Neutrophil (primary cell): ENCODE measurements around the gene LMO1.

Experiments used
- H3K27ac ChIP-seq: fragments of 200-600 bp; sonication (generic); 2 replicates; pipeline ENCODE4 v1.5.1; 2016; ENCODE audit warnings: mild to moderate bottlenecking, moderate library complexity
- H3K27me3 ChIP-seq: fragments of 200-600 bp; sonication (generic); 2 replicates; pipeline ENCODE4 v1.6.0; 2016; ENCODE audit warnings: mild to moderate bottlenecking
- H3K36me3 ChIP-seq: fragments of 200-600 bp; sonication (generic); 2 replicates; pipeline ENCODE4 v1.5.1; 2017
- H3K4me1 ChIP-seq, 2 experiments: fragments of 200-600 bp in 1 of 2; sonication (generic) in 1 of 2; 1 replicate in 1 of 2; 2 replicates in 1 of 2; pipeline versions ENCODE4 v1.5.1 to v1.6.1; 2013 to 2016; ENCODE audit warnings: low read depth in 1 of 2, low read length in 1 of 2, mild to moderate bottlenecking in 1 of 2, moderate library complexity in 1 of 2; ENCODE audit not compliant: control insufficient read depth in 1 of 2, insufficient read depth in 1 of 2
- H3K4me3 ChIP-seq, 2 experiments: fragments of 200-600 bp in 1 of 2; sonication (generic) in 1 of 2; 1 replicate in 1 of 2; 2 replicates in 1 of 2; pipeline ENCODE4 v1.5.1; 2013 to 2016; ENCODE audit warnings: low read depth in 1 of 2, low read length in 1 of 2, mild to moderate bottlenecking in 1 of 2, moderate library complexity in 1 of 2
- H3K9me3 ChIP-seq: fragments of 200-600 bp; sonication (generic); 2 replicates; pipeline ENCODE4 v1.5.1; 2016
- TF ChIP-seq, protein P1 (sequence below): fragments of 200-600 bp; sonication (generic); IDR thresholded peaks from 2 replicates; pipeline ENCODE4 v1.5.1; 2016; ENCODE audit warnings: antibody characterized with exemption

The LMO1 gene

DNA sequence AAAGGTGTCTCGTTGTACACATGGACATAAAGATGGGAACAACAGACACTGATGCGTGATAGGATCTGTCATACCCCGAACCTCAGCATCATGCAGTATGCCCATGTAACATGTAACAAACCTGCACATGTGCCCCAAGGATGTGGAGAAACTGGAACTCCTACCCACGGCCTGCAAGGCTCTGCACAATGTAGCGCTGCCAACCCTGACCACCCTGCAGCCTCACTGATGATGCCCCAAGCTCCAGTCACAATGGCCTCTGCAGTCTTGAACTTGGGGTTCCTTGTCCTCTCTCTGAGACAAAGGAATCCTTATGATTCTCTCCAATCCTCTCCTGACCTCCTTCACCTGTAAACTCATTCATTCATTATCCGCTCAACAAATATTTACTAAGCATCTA lies 14.2 kb downstream of the LMO1 start:
- H3K9me3 ChIP-seq = no peaks in the 10 kb centered on the region
- H3K27ac ChIP-seq = no peak overlapping the region
- H3K4me3 ChIP-seq = no peak overlapping the region
- TF ChIP-seq, protein P1, sequence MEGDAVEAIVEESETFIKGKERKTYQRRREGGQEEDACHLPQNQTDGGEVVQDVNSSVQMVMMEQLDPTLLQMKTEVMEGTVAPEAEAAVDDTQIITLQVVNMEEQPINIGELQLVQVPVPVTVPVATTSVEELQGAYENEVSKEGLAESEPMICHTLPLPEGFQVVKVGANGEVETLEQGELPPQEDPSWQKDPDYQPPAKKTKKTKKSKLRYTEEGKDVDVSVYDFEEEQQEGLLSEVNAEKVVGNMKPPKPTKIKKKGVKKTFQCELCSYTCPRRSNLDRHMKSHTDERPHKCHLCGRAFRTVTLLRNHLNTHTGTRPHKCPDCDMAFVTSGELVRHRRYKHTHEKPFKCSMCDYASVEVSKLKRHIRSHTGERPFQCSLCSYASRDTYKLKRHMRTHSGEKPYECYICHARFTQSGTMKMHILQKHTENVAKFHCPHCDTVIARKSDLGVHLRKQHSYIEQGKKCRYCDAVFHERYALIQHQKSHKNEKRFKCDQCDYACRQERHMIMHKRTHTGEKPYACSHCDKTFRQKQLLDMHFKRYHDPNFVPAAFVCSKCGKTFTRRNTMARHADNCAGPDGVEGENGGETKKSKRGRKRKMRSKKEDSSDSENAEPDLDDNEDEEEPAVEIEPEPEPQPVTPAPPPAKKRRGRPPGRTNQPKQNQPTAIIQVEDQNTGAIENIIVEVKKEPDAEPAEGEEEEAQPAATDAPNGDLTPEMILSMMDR = no peak
- no peaks in the 10 kb centered on the region for H3K36me3 ChIP-seq
- no peaks in the 10 kb centered on the region for H3K27me3 ChIP-seq
- no peaks in the 10 kb centered on the region for H3K4me1 ChIP-seq

DNA sequence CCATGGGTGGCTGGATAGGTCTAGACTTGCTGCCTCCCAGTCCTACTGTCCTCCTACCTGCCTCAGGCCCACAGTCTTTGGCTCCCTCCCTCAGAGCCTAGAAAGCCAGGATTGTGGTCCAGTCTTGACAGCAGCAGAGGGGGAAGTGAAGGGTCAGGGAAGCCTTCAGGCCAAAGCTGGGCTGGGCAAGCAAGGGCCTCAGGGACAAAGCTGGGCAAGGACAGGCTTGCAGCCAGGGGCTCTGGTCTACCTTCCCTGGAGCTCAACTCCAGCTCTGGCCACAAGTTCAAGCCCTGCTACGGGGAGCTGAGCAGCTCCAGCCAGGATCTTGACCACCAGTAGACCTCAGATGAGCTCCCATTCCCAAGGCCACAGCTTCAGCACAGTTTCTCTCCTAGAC lies 14.9 kb downstream of the LMO1 start:
- TF ChIP-seq, protein P1 = no peak
- Histone ChIP-seq H3K4me3 (no peak overlapping the region), H3K4me1 (no peaks in the 10 kb centered on the region), H3K9me3 (no peaks in the 10 kb centered on the region), H3K27me3 (no peaks in the 10 kb centered on the region), H3K36me3 (no peaks in the 10 kb centered on the region), H3K27ac (no peak overlapping the region)

DNA sequence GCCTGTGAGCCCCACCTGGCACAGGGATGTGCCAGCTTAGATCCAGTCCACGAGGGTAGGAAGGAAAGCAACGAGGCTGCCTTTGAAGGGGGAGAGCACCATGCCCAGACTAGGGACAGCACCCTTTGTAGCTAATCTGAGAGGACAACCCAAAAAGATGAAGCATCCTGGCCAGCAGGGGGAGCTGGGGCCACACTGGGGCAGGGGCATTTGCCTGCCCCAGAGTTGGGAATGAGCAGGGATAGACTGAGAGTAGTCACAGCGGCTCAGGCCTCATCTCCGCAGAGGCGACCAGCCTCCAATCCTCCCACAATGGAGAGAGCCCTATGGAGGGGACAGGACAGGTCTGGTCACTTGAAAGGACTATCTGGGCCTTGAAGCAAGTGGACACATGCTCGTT lies 16.4 kb downstream of the LMO1 start:
- Histone ChIP-seq H3K9me3 (no peaks in the 10 kb centered on the region), H3K27ac (no peak overlapping the region), H3K36me3 (no peaks in the 10 kb centered on the region), H3K4me1 (no peaks in the 10 kb centered on the region), H3K27me3 (no peaks in the 10 kb centered on the region), H3K4me3 (no peak overlapping the region)
- TF ChIP-seq, protein P1 = no peak

DNA sequence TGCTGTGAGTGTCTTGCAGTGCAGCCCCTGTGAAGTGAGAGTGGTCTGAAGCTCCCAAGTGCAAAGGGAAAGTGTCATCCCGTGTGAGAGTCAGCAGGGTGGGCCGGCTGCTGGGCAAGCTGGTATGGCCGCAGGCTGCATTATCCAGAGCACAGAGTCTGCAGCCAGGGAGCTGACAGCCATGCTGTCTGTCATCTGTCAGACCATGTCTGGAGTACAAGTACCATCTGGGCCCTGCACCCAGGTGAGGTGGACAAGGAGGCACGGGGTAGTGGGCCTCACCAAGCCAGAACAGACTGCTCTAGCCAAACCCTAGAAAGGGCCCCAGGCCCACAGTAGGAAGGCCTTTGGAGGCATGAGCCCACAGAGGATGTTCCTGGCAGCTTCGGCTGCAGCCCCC lies 20.2 kb downstream of the LMO1 start:
- Histone ChIP-seq H3K9me3 (no peaks in the 10 kb centered on the region), H3K27me3 (no peaks in the 10 kb centered on the region), H3K27ac (no peak overlapping the region), H3K4me1 (no peaks in the 10 kb centered on the region), H3K4me3 (no peak overlapping the region), H3K36me3 (no peaks in the 10 kb centered on the region)
- TF ChIP-seq, protein P1 = no peak

DNA sequence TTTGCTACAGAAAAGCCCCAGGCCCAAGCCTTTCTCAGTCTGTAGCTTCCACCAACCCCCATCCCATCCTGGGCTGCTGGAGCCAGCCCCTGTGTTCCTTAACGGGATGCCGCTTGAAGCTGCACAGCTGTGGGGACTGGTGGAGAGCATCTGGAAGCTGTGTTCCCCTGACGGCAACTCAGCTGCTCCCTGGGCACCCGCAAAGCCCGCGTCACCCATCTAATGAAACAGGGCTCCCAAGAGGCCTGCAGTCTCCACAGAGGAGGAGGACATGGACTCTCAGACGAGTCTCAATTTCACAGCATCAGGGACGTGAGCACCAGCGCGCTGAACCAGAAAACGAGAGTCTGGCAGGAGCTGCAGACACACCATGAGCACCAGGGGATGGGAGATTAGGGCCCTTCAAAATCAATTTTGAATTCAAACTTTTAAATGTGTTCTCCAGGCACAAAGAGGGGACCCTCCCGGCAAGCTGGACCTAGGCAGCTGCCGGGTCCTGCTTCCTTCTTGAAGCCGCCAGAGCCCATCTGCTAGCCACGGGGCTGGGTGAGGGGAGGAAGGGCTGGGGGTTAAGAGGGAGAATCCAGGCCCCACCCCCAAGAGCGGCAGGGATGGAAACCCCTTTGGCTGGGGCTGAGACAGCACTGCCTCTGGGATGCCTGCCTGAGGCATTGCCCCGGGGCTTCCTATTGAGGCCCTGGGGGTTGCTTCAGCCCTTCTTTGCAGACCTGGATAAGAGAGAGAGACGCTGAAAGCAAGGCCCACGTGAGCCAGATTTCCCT lies 21.0 kb downstream of the LMO1 start:
- TF ChIP-seq, protein P1 = no peak
- H3K9me3 ChIP-seq = no peaks in the 10 kb centered on the region

More for the DNA sequence above, 21.0 kb downstream of the LMO1 start:
- Histone ChIP-seq H3K36me3 (no peaks in the 10 kb centered on the region), H3K4me1 (no peaks in the 10 kb centered on the region), H3K27ac (no peak overlapping the region), H3K27me3 (no peaks in the 10 kb centered on the region), H3K4me3 (no peak overlapping the region)
